HG02943 (cell line): ENCODE data around the gene HCRT.
A peak's percentile ranks its signal among the peaks of the same experiment; 100 is the strongest.
"Not testable (repeated sequence)": the region's sequence is repeated elsewhere in the genome, so short reads cannot be mapped to it uniquely, and the experiment has no call there.

Source experiments
- ATAC-seq: cut with Tn5 transposase; IDR thresholded peaks from one replicate; pipeline ENCODE4 v1.9.1; 2021; ENCODE audit warnings: mild to moderate bottlenecking, low read depth, moderate library complexity; ENCODE audit not compliant: unreplicated experiment

Gene HCRT

GRCh38 chr17:42199416-42200011 is 14.3 kb upstream of the HCRT start:
- ATAC-seq: no peak

GRCh38 chr17:42198897-42199296 is 13.6 kb upstream of the HCRT start:
- ATAC-seq: no peak

GRCh38 chr17:42197564-42198156 is 12.4 kb upstream of the HCRT start:
- ATAC-seq: no peak

GRCh38 chr17:42193969-42194899 is 9.0 kb upstream of the HCRT start, which contains the start of gene GHDC:
Gene GHDC, minus strand, starts transcription at chr17:42194494. Its CDS starts 913 bp downstream, at chr17:42193581.
- ATAC-seq: peak; percentile 87

GRCh38 chr17:42193216-42193968 is 8.1 kb upstream of the HCRT start:
- no peak for ATAC-seq

- ATAC-seq: no peak
These were observed 7.2 kb upstream of the HCRT start for GRCh38 chr17:42192189-42193126.

- no peak for ATAC-seq
These were observed 6.0 kb upstream of the HCRT start for GRCh38 chr17:42191275-42191608.

GRCh38 chr17:42190491-42191274 is 5.4 kb upstream of the HCRT start:
- ATAC-seq: no peak

GRCh38 chr17:42189651-42189965 is 4.4 kb upstream of the HCRT start:
- ATAC-seq: no peak

- no peak for ATAC-seq
These were observed 3.7 kb upstream of the HCRT start for GRCh38 chr17:42188749-42189650.

- ATAC-seq: no peak
These were observed 2.6 kb upstream of the HCRT start for GRCh38 chr17:42187833-42188232.

- not testable (repeated sequence) for ATAC-seq
These were observed 939 bp upstream of the HCRT start for GRCh38 chr17:42186191-42186590.

GRCh38 chr17:42185621-42185930 is 324 bp upstream of the HCRT start:
- no peak for ATAC-seq

- no peak for ATAC-seq
These were observed 1.2 kb downstream of the HCRT start for GRCh38 chr17:42183741-42184711.

GRCh38 chr17:42182927-42183734 is 2.1 kb downstream of the HCRT start:
- ATAC-seq: no peak

GRCh38 chr17:42181851-42182207 is 3.4 kb downstream of the HCRT start:
- ATAC-seq: no peak
